A673 (cell line): ENCODE results near the gene MIAT. TPM values are rescaled to one million over a fixed set of nuclear protein-coding genes. Genes with fewer than 3 reads are reported as not detected.
A peak's percentile ranks its signal among the peaks of the same experiment; 100 is the strongest.

Experiments used
- BruUV-seq: library from RNA; stranded (reverse); fragments of 400-500 nt; replicated peaks from 2 replicates; lab custom pipeline; 2021; lab: Mats Ljungman, UMichigan
- CTCF ChIA-PET: fragments of 300-600 bp; sonication (Branson Sonifier 250); formaldehyde crosslinking; loops from one replicate; lab custom pipeline; 2022; ENCODE audit warnings: antibody characterized with exemption; lab: Charles Lee
- POLR2A ChIA-PET: fragments of 300-600 bp; sonication (Branson Sonifier 250); formaldehyde crosslinking; loops from one replicate; lab custom pipeline; 2022; ENCODE audit warnings: antibody characterized with exemption; ENCODE audit not compliant: low non-redundant PET; lab: Charles Lee
- DNase-seq: peaks from one replicate; pipeline ENCODE4 v3.0.0-alpha.2; 2015; ENCODE audit warnings: low spot score
- H3K27ac ChIP-seq: fragments of 200-600 bp; sonication (generic); 2 replicates; pipeline ENCODE4 v1.5.1; 2016; ENCODE audit warnings: mixed run types, low read depth, mild to moderate bottlenecking, mixed read lengths, antibody characterized with exemption, low read length; ENCODE audit not compliant: poor library complexity, severe bottlenecking
- H3K27me3 ChIP-seq: fragments of 200-600 bp; sonication (generic); replicated peaks from 2 replicates; pipeline ENCODE4 v1.6.1; 2017; ENCODE audit warnings: mixed run types, low read depth, mild to moderate bottlenecking, mixed read lengths, antibody characterized with exemption, low read length; ENCODE audit not compliant: insufficient read depth, poor library complexity
- H3K36me3 ChIP-seq: fragments of 200-600 bp; sonication (generic); 2 replicates; pipeline ENCODE4 v1.6.1; 2016; ENCODE audit warnings: mixed run types, mild to moderate bottlenecking, mixed read lengths, antibody characterized with exemption, low read length; ENCODE audit not compliant: insufficient read depth, poor library complexity, severe bottlenecking
- H3K4me1 ChIP-seq: fragments of 200-600 bp; sonication (generic); 2 replicates; pipeline ENCODE4 v1.6.1; 2017; ENCODE audit warnings: mixed run types, mild to moderate bottlenecking, mixed read lengths, antibody characterized with exemption, low read length; ENCODE audit not compliant: insufficient read depth, poor library complexity, severe bottlenecking
- H3K4me3 ChIP-seq: fragments of 200-600 bp; sonication (generic); 2 replicates; pipeline ENCODE4 v1.5.1; 2016; ENCODE audit warnings: low read depth, mixed run types, mild to moderate bottlenecking, mixed read lengths, low read length; ENCODE audit not compliant: poor library complexity, severe bottlenecking
- H3K9me3 ChIP-seq: fragments of 200-600 bp; sonication (generic); 2 replicates; pipeline ENCODE4 v1.6.1; 2016; ENCODE audit warnings: mixed run types, low read depth, mild to moderate bottlenecking, mixed read lengths, antibody characterized with exemption, low read length; ENCODE audit not compliant: poor library complexity, severe bottlenecking
- EZH2 ChIP-seq: fragments of 200-600 bp; sonication (generic); IDR thresholded peaks from 2 replicates; pipeline ENCODE4 v1.6.1; 2017; ENCODE audit warnings: borderline replicate concordance, low read depth, mild to moderate bottlenecking, mixed read lengths, antibody characterized with exemption, low read length; ENCODE audit not compliant: poor library complexity, severe bottlenecking
- intact Hi-C: fragments of 100-400 bp; cut with micrococcal nuclease; formaldehyde crosslinking; loops from one replicate; pipeline ENCODE4 v1.10.0; 2022; ENCODE audit not compliant: unreplicated experiment
- total RNA-seq: library from RNA; stranded (reverse); gene quantifications from 2 replicates; pipeline ENCODE4 v1.2.3, GENCODE V29; 2021
- TF ChIP-seq, protein P1 (sequence below): fragments of 300-800, 200-600 bp; sonication (generic); conservative IDR thresholded peaks from 2 replicates; pipeline ENCODE4 v1.5.1; 2017; ENCODE audit warnings: low read depth, mild to moderate bottlenecking, antibody characterized with exemption, low read length, moderate library complexity, mixed read lengths

MIAT gene
- total RNA-seq, 1 experiment from 2014 or later: 6.2 TPM

DNA sequence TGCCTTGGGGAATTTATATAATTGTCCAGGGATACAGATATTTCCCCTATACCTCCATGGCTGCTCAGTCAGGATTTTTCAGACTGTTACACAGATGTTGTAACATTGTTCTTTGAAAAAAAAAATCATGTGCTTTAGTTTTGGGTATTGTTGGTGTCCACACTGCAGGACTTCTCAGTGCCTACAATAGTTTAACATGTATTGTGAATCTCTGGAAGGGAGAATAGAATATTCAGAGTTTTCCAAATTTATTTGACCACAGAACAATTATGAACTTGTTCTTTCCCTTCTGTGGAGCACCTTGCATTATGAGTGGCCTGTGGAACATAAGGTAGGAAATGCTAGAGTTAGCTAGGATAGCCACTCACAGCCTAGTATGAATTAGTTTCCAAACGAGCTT lies 21.1 kb upstream of the MIAT start:
- ChIA-PET CTCF (no interaction called here), POLR2A (no interaction called here)
- DNase-seq: no peak
- Histone ChIP-seq H3K4me3 (no peak overlapping the region), H3K36me3 (no peaks in the 10 kb centered on the region), H3K9me3 (no peaks in the 10 kb centered on the region), H3K27ac (no peak overlapping the region), H3K27me3 (no peaks in the 10 kb centered on the region), H3K4me1 (no peaks in the 10 kb centered on the region)
- TF ChIP-seq EZH2: no peak
- intact Hi-C loops: no loop called here
- no TSS peak for BruUV-seq

GRCh38 chr22:26642465-26643417 lies 14.6 kb upstream of the MIAT start:
- H3K27me3 ChIP-seq: no peaks in the 10 kb centered on the region
- no peak for TF ChIP-seq EZH2
- TF ChIP-seq, protein P1, sequence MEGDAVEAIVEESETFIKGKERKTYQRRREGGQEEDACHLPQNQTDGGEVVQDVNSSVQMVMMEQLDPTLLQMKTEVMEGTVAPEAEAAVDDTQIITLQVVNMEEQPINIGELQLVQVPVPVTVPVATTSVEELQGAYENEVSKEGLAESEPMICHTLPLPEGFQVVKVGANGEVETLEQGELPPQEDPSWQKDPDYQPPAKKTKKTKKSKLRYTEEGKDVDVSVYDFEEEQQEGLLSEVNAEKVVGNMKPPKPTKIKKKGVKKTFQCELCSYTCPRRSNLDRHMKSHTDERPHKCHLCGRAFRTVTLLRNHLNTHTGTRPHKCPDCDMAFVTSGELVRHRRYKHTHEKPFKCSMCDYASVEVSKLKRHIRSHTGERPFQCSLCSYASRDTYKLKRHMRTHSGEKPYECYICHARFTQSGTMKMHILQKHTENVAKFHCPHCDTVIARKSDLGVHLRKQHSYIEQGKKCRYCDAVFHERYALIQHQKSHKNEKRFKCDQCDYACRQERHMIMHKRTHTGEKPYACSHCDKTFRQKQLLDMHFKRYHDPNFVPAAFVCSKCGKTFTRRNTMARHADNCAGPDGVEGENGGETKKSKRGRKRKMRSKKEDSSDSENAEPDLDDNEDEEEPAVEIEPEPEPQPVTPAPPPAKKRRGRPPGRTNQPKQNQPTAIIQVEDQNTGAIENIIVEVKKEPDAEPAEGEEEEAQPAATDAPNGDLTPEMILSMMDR: no peak
- POLR2A ChIA-PET: interaction anchor here (0.7 kb wide), 1 partner anchor 29 kb away, joined by 9 read pairs; no protein-coding TSS in a partner anchor
- no peak overlapping the region for H3K4me3 ChIP-seq
- intact Hi-C loops: no loop called here
- peak; percentile 22 for DNase-seq
- H3K27ac ChIP-seq: peak overlapping the region; percentile 58
- peaks cover 34% of the 10 kb centered on the region for H3K4me1 ChIP-seq
- CTCF ChIA-PET: interaction anchor here (0.5 kb wide), 1 partner anchor 10 kb away, joined by 3 read pairs; no protein-coding TSS in a partner anchor
- BruUV-seq: no TSS peak
- H3K36me3 ChIP-seq: no peaks in the 10 kb centered on the region
- no peaks in the 10 kb centered on the region for H3K9me3 ChIP-seq

DNA sequence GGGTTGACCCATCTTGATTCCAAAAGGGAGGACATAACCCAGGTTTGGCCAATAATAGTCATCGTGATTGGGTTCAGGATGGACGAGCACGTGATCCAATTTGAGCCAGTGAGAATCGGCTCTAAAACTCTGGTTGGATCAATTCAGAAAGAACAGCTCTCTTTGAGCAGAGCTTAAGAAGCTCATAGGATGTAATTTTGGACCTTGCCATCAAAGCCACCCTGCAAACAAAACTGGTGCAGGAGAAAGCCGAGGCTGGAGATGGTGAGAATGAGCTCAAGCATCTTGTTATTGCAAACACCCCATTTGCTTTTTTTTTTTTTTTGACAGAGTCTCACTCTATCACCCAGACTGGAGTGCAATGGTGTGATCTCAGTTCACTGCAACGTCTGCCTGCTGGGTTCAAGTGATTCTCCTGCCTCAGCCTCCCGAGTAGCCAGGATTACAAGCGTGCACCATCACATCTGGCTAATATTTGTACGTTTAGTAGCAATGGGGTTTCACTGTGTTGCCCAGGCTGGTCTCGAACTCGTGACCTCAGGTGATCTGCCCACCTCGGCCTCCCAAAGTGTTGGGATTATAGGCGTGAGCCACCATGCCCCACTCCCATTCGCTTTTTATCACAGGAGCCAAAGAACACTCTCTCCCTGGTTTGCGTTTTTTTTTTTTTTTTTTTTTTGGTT lies 13.8 kb upstream of the MIAT start:
- H3K9me3 ChIP-seq: no peaks in the 10 kb centered on the region
- H3K27me3 ChIP-seq: no peaks in the 10 kb centered on the region
- ChIA-PET POLR2A (no interaction called here), CTCF (interaction anchor here (0.5 kb wide), 1 partner anchor 1393 kb away, joined by 7 read pairs; no protein-coding TSS in a partner anchor)
- DNase-seq: no peak
- intact Hi-C loops: no loop called here
- no peak for TF ChIP-seq EZH2
- TF ChIP-seq, protein P1: no peak
- no peak overlapping the region for H3K4me3 ChIP-seq
- peak overlapping the region; percentile 58 for H3K27ac ChIP-seq
- H3K4me1 ChIP-seq: peaks cover 34% of the 10 kb centered on the region
- H3K36me3 ChIP-seq: no peaks in the 10 kb centered on the region
- BruUV-seq: no TSS peak
